GM23248 (cell line): ENCODE results near the gene MVB12B. TPM values are rescaled to one million over a fixed set of nuclear protein-coding genes. Genes with fewer than 3 reads are reported as not detected.

ENCODE experiments used
- DNase-seq: peaks from one replicate; pipeline ENCODE4 v3.0.0-alpha.2; 2015
- H2AFZ ChIP-seq: fragments of 200-600 bp; sonication (generic); 2 replicates; pipeline ENCODE4 v1.6.1; 2016; ENCODE audit warnings: antibody characterized with exemption
- H3F3A ChIP-seq: fragments of 200-600 bp; sonication (generic); 2 replicates; pipeline ENCODE4 v1.6.1; 2016; ENCODE audit warnings: mild to moderate bottlenecking, antibody characterized with exemption, mixed run types; ENCODE audit not compliant: insufficient read depth
- H3K27ac ChIP-seq: fragments of 200-600 bp; sonication (generic); 2 replicates; pipeline ENCODE4 v1.5.1; 2016; ENCODE audit warnings: mild to moderate bottlenecking
- H3K27me3 ChIP-seq: fragments of 200-600 bp; sonication (generic); replicated peaks from 2 replicates; pipeline ENCODE4 v1.6.1; 2016; ENCODE audit warnings: mild to moderate bottlenecking; ENCODE audit not compliant: insufficient read depth
- H3K36me3 ChIP-seq: fragments of 200-600 bp; sonication (generic); 2 replicates; pipeline ENCODE4 v1.6.1; 2016; ENCODE audit warnings: low read depth, mild to moderate bottlenecking
- H3K4me1 ChIP-seq: fragments of 200-600 bp; sonication (generic); 2 replicates; pipeline ENCODE4 v1.6.1; 2016; ENCODE audit warnings: mild to moderate bottlenecking; ENCODE audit not compliant: insufficient read depth
- H3K4me2 ChIP-seq: fragments of 200-600 bp; sonication (generic); one replicate; pipeline ENCODE4 v1.6.1; 2016; ENCODE audit warnings: mild to moderate bottlenecking; ENCODE audit not compliant: unreplicated experiment
- H3K4me3 ChIP-seq: fragments of 200-600 bp; sonication (generic); 2 replicates; pipeline ENCODE4 v1.5.1; 2016; ENCODE audit warnings: mild to moderate bottlenecking
- H3K79me2 ChIP-seq: fragments of 200-600 bp; sonication (generic); 2 replicates; pipeline ENCODE4 v1.6.1; 2016; ENCODE audit warnings: mild to moderate bottlenecking; ENCODE audit not compliant: insufficient read depth
- H3K9ac ChIP-seq: fragments of 200-600 bp; sonication (generic); 2 replicates; pipeline ENCODE4 v1.6.1; 2016; ENCODE audit warnings: mild to moderate bottlenecking
- H3K9me2 ChIP-seq: fragments of 200-600 bp; sonication (generic); 2 replicates; pipeline ENCODE4 v1.6.1; 2016; ENCODE audit warnings: mixed run types, mild to moderate bottlenecking, moderate library complexity; ENCODE audit not compliant: insufficient read depth
- H3K9me3 ChIP-seq: fragments of 200-600 bp; sonication (generic); one replicate; pipeline ENCODE4 v1.6.1; 2017; ENCODE audit warnings: low read depth
- H4K20me1 ChIP-seq: fragments of 200-600 bp; sonication (generic); 2 replicates; pipeline ENCODE4 v1.6.0; 2016; ENCODE audit not compliant: insufficient read depth
- EZH2 ChIP-seq: fragments of 200-600 bp; sonication (generic); IDR thresholded peaks from 2 replicates; pipeline ENCODE4 v1.6.1; 2018; ENCODE audit warnings: antibody characterized with exemption, mild to moderate bottlenecking; ENCODE audit not compliant: insufficient read depth, poor library complexity, severe bottlenecking
- EZH2phosphoT487 ChIP-seq: fragments of 200-600 bp; sonication (generic); IDR thresholded peaks from 2 replicates; pipeline ENCODE4 v1.6.1; 2018; ENCODE audit warnings: antibody characterized with exemption, moderate library complexity, mild to moderate bottlenecking, low read depth; ENCODE audit not compliant: insufficient read depth
- WGBS, 2 experiments: methylation state at CpG; one replicate each; pipeline ENCODE4 v1.1.6; 2015 to 2017; ENCODE audit warnings: low lambda C conversion rate in 2 of 2, low coverage in 1 of 2; ENCODE audit errors: missing lambda C conversion rate in 2 of 2; 5-methylcytosine and 5-hydroxymethylcytosine counted together
- in situ Hi-C: fragments of 300-500 bp; cut with MboI; formaldehyde crosslinking; loops from 2 replicates; pipeline ENCODE4 v1.15.0; 2020
- polyA plus RNA-seq: library from polyadenylated mRNA; unstranded; fragments of >200 nt; fragmentation: Nextera tagmentation; extraction: Ambion mirVana; gene quantifications from 2 replicates; pipeline ENCODE4 v1.2.1, GENCODE V29; 2016
- total RNA-seq: library from RNA; depleted of rRNA; stranded (reverse); fragments of >200 nt; shearing (Covaris generic); gene quantifications from 2 replicates; pipeline ENCODE4 v1.2.3, GENCODE V29; 2014

MVB12B gene
- total and polyA plus RNA-seq, 2 experiments from 2014 or later: 2.4 to 5.5 TPM

DNA sequence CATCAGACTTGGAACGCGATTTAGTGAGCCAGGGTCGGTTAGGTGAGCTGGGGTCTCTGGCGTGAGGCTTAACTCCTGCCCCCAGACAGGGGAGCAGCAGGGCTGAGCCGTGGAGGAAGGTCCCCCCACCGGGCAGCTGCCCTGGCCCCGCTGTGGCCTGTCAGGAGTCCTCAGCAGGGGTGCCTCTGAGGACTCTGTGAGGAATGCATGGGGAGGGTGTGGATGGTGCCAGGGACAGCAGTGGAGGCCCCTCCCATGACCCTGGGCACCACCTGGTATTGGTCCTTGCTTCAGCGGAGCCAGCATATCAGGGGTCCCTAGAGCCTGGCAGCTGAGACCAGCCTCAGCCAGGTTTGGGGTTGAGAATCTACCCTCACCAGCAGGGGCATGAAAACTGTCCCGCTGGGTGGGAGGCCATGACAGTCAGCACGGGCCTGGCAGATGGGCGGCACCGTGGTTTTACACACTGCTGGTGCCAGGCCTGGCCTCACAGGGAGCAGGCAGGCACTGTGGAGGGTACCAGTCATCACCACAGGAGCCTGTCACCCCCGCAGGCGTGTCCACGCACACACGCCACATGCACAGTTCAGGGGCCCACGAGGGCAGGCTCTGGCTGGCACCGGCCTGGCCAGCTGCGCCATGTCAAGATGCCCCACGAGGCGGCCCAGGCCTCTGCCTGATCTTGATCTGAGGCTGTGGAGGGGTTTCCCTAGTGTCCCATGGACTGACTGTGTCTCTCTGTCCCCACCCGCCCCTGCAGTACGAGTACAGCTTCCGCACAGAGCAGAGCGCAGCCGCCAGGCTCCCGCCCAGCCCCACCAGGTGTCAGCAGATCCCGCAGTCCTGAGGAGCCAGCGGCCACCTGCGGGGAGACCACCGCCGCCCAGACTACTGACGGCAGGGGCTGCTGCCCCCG, 176.0 kb downstream of the MVB12B start:
- no peaks in the 10 kb centered on the region for H4K20me1 ChIP-seq
- TF ChIP-seq EZH2phosphoT487: no peak
- no peak for TF ChIP-seq EZH2
- in situ Hi-C loops: no loop called here
- H3K4me3 ChIP-seq: no peak overlapping the region
- H3K79me2 ChIP-seq: no peaks in the 10 kb centered on the region
- H3K9ac ChIP-seq: no peak overlapping the region
- peaks cover 10% of the 10 kb centered on the region for H3K4me1 ChIP-seq
- no peak for DNase-seq
- H3K4me2 ChIP-seq: no peak overlapping the region
- no peaks in the 10 kb centered on the region for H3K9me2 ChIP-seq
- H3K27me3 ChIP-seq: no peaks in the 10 kb centered on the region
- no peak overlapping the region for H3K27ac ChIP-seq
- no peaks in the 10 kb centered on the region for H3K36me3 ChIP-seq
- H2AFZ ChIP-seq: no peak overlapping the region
- 89 to 90% methylated on average over 25 to 30 of the region's 34 CpGs for whole genome bisulfite sequencing, 2 experiments
- no peaks in the 10 kb centered on the region for H3F3A ChIP-seq
- no peaks in the 10 kb centered on the region for H3K9me3 ChIP-seq

DNA sequence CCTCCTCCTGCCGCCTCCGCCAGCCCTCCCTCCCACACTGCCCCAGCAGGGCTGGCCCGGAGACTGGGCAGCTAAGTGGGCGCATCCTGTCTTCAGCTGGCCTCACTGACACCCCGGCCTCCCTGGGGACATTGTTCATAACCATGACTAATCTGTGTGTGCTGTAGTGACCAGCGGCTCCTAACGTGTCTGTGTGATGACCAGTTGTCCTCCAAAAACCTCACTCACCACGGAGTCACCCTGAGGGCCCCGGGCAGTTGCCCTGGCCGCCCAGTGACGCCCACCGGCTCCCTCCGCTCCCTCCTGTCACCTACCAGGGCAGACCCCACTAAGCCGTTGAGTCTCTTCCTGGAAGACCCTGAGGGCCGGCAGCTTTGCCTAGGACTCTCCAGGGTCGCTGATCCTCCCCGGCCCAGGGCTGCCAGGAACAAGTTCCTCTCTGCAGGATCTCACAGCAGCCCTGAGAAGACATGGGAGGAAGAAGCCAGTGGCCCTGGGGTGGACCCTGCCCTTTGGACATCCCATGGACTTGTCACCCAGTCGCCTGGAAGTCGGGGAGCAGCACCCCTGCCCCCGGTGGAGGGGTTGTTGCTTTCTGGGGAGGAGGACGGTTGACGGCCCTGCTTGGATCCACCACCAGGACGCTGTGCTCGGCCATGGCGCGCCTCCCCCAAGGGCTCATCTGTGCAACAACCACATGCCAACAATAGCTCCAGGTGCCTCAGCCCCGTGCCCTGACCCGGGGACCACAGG, 176.9 kb downstream of the MVB12B start:
- 70 to 73% methylated on average over 28 of the region's 28 CpGs for WGBS, 2 experiments
- Histone ChIP-seq H3F3A (no peaks in the 10 kb centered on the region), H3K36me3 (no peaks in the 10 kb centered on the region), H3K9me3 (no peaks in the 10 kb centered on the region), H3K79me2 (no peaks in the 10 kb centered on the region), H4K20me1 (no peaks in the 10 kb centered on the region), H3K9me2 (no peaks in the 10 kb centered on the region), H2AFZ (no peak overlapping the region), H3K4me3 (no peak overlapping the region), H3K27me3 (no peaks in the 10 kb centered on the region), H3K27ac (no peak overlapping the region), H3K9ac (no peak overlapping the region), H3K4me2 (no peak overlapping the region), H3K4me1 (peaks cover 10% of the 10 kb centered on the region)
- in situ Hi-C loops: no loop called here
- no peak for TF ChIP-seq EZH2
- no peak for TF ChIP-seq EZH2phosphoT487
- peak; percentile 91 for DNase-seq

DNA sequence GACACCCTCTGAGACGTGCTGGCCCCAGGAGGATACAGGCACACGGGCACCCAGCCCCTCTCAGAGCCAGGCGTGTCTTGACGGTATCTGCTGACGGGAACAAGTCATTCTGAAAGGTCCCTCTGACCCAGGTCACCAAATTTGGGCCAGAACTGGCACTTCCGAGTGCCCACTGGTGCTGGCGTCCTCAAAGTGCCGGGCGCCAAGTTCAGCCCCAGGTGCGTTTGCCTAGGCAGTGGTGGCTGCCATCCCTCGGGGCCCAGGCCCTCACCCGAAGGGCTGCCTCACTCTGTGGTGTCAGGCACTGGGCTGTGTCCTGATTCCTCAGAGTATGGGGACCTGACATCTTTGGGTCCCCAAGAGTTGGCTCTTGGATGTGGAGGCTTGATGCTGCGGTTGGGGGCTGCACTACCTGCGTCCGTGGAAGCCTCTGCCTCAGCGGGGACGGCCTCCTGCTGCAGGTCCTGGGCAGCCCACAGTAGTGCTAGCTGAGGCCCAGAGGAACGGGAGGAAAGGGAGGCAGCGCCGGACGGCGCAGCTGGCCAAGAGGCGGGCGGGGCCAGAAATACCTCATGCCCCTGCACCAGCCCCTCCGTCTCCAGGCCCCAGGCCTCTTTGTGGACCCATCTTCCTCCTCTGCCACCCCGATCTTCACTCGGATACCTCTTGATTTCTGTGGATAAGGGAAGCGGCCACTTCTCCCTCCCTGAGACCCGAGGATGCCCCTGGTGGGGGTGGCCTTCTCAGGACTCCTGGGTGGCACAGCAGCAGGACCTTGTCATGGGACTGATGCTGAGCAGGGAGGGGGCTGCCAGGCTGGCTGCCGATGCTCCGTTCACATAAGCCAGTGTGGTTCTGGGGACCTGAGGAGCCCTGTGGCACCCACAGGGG, 177.7 kb downstream of the MVB12B start:
- Histone ChIP-seq H3K9me3 (no peaks in the 10 kb centered on the region), H4K20me1 (no peaks in the 10 kb centered on the region), H3K36me3 (no peaks in the 10 kb centered on the region), H3K9me2 (no peaks in the 10 kb centered on the region), H3K79me2 (no peaks in the 10 kb centered on the region), H3K27me3 (no peaks in the 10 kb centered on the region), H3K4me2 (no peak overlapping the region), H3K4me3 (no peak overlapping the region), H2AFZ (no peak overlapping the region), H3K27ac (no peak overlapping the region), H3F3A (no peaks in the 10 kb centered on the region), H3K4me1 (peaks cover 10% of the 10 kb centered on the region), H3K9ac (no peak overlapping the region)
- 96% methylated on average over 31 of the region's 31 CpGs for WGBS, 2 experiments
- DNase-seq: no peak
- in situ Hi-C loops: no loop called here
- no peak for TF ChIP-seq EZH2
- TF ChIP-seq EZH2phosphoT487: no peak

DNA sequence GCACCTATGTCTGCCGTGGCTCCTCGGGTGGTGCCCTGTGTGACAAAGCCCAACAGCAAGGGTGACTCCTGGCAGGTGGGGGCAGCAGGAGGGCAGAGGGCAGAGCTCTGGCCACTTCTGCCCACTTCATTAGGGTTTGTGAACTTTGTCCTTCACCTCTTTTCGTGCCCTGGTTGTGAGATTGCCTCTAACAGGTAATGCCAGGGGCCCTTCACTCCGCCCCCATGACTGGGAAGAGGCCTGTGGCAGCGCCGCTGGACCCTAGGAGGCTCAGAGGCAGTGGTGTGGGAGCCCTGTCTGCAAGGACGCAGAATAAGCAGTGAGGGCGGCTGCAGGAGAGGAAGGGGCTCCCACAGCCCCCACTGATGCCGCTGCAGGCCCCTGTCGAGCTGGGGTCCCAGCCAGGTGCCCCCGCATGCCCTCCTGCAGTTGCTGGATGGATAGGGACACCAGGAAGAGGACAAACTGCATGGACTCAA, 178.4 kb downstream of the MVB12B start:
- no peak for DNase-seq
- in situ Hi-C loops: no loop called here

More for the DNA sequence above, 178.4 kb downstream of the MVB12B start:
- TF ChIP-seq EZH2 (no peak), EZH2phosphoT487 (no peak)
- H2AFZ ChIP-seq: no peak overlapping the region
- H3K27ac ChIP-seq: no peak overlapping the region
- H3K9ac ChIP-seq: no peak overlapping the region
- H4K20me1 ChIP-seq: no peaks in the 10 kb centered on the region
- no peaks in the 10 kb centered on the region for H3K9me2 ChIP-seq
- H3K4me2 ChIP-seq: no peak overlapping the region
- no peaks in the 10 kb centered on the region for H3K36me3 ChIP-seq
- H3K27me3 ChIP-seq: no peaks in the 10 kb centered on the region
- H3K9me3 ChIP-seq: no peaks in the 10 kb centered on the region
- H3F3A ChIP-seq: no peaks in the 10 kb centered on the region
- H3K79me2 ChIP-seq: no peaks in the 10 kb centered on the region
- WGBS, 2 experiments: 94% methylated on average over 9 to 11 of the region's 11 CpGs
- H3K4me1 ChIP-seq: peaks cover 10% of the 10 kb centered on the region
- H3K4me3 ChIP-seq: no peak overlapping the region
